ENCODE measurements around the gene NIT1. TPM values are rescaled to one million over a fixed set of nuclear protein-coding genes. Genes with fewer than 3 reads are reported as not detected.

The NIT1 gene
- total RNA-seq, 4 donors from 2014 or later, result 28.3 to 58.2 (median 39.6) TPM

DNA sequence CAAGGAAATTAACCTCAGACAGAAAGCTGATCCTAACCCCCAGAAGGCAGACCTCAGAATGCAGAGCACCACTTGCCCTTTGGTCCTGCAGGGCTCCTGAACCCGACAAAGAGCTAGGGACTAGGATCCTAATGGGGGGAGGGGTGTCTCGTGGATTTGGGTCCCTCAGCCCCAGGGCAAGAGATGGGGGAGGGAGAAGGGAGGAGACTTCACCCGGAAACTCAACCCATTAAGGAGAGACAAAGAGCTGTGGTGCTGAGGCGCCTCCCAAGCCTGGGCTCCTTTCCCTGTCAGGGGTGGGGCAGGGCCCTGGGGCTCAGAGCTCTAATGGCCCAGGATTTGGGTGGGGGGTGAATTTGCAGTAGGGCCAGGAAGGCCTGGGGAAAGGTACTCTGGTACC, 31.4 kb upstream of the NIT1 start:
- no CpG with 5 or more reads among the region's 4 CpGs for WGBS
- peaks cover 67% of the 10 kb centered on the region for H3K4me1 ChIP-seq
- no peaks in the 10 kb centered on the region for H3K27me3 ChIP-seq
- DNase-seq (ENCODE audit: low spot score in 2 of 2), result peak in 1 of 2 donors; percentile 59
- peak overlapping the region; percentile 92 for H3K27ac ChIP-seq
- peak overlapping the region; percentile 45 for H3K4me3 ChIP-seq
- no peaks in the 10 kb centered on the region for H3K36me3 ChIP-seq
- TF ChIP-seq EP300 (IDR thresholded peaks at IDR 0.05) (no peak), POLR2AphosphoS5 (IDR thresholded peaks at IDR 0.05) (no peak), POLR2A (IDR thresholded peaks at IDR 0.05) (no peak)
- TF ChIP-seq, protein P1, sequence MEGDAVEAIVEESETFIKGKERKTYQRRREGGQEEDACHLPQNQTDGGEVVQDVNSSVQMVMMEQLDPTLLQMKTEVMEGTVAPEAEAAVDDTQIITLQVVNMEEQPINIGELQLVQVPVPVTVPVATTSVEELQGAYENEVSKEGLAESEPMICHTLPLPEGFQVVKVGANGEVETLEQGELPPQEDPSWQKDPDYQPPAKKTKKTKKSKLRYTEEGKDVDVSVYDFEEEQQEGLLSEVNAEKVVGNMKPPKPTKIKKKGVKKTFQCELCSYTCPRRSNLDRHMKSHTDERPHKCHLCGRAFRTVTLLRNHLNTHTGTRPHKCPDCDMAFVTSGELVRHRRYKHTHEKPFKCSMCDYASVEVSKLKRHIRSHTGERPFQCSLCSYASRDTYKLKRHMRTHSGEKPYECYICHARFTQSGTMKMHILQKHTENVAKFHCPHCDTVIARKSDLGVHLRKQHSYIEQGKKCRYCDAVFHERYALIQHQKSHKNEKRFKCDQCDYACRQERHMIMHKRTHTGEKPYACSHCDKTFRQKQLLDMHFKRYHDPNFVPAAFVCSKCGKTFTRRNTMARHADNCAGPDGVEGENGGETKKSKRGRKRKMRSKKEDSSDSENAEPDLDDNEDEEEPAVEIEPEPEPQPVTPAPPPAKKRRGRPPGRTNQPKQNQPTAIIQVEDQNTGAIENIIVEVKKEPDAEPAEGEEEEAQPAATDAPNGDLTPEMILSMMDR (IDR thresholded peaks at IDR 0.05), result no peak
- no peaks in the 10 kb centered on the region for H3K9me3 ChIP-seq

DNA sequence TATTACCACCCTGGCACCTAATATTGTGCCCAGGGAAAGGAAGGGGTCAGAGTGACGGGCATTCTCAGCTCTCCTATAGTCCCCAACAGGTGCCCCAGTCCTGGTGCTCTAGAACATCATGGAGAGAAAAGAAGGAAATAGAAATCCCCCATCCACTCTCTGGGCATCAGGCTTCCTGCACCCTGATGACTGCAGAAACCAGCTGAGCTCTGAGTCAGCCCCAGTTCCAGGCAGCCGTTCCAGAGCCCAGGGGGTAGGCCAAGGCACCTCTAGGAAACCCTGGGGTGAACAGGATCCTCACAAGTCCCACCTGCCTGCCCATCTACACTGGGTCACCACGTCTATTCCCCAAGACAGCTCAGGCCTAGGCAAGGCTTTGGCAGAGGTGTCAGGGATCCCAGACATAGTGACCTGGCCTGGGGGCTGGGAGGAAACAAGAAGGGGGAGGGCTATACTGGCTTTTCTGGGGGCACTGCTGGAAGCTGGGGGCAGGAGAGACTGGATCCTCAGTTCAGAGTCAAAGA, 29.3 kb upstream of the NIT1 start:
- Histone ChIP-seq H3K27me3 (no peaks in the 10 kb centered on the region), H3K9me3 (no peaks in the 10 kb centered on the region), H3K36me3 (no peaks in the 10 kb centered on the region), H3K27ac (peak overlapping the region; percentile 92), H3K4me1 (peaks cover 54% of the 10 kb centered on the region), H3K4me3 (peak overlapping the region; percentile 45)
- TF ChIP-seq EP300 (IDR thresholded peaks at IDR 0.05) (no peak), POLR2A (IDR thresholded peaks at IDR 0.05) (no peak), POLR2AphosphoS5 (IDR thresholded peaks at IDR 0.05) (no peak)
- TF ChIP-seq, protein P1 (IDR thresholded peaks at IDR 0.05), result no peak
- WGBS, result 64% methylated on average over 3 of the region's 3 CpGs
- DNase-seq (ENCODE audit: low spot score in 2 of 2), result peak in 1 of 2 donors; percentile 50

DNA sequence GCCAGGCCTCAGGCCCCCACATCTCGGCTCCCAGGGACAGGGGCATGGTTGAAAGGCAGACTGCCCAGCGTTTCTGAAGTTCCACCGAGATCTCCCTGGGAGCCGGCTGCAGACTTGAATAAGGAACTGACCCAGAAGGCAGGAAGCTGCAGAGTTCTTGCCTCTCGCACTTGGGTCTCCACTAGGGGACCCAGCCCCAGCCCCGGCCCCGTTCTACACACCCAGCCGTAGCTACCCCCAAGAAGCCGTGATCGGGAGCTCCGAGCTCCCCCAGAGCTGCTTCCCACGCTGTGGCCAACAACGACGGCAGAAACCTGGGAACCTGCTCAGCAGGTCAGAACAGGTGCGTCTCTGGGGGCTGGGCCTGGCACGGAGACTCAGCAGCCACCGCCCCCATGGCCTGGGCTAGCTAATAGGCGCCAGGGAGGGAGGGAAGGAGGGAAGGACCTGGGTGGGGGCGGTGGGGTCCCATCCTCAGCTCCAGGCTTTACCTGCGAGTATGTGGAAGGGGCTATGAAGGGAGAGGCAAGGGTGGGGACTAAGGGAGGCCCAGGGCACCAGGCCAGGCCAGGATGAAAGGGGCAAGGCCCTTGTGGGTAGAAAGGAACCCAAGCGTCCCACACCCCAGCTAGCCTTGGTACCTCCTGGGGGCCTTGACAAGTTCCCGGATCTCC, 28.5 kb upstream of the NIT1 start, which contains the start of gene NECTIN4:
TSS of gene NECTIN4 (minus strand) at position 308 of the 674 bp plus-strand sequence. CDS start at position 46, 262 bp downstream.
- peak within 1 kb of the TSS; percentile 92 for H3K27ac ChIP-seq
- H3K27me3 ChIP-seq, result no peaks in the 10 kb centered on the region
- peak within 1 kb of the TSS; percentile 45 for H3K4me3 ChIP-seq
- WGBS, result 40% methylated on average over 11 of the region's 22 CpGs
- peak; percentile 73 to 79 for DNase-seq (ENCODE audit: low spot score in 2 of 2)
- TF ChIP-seq POLR2AphosphoS5 (IDR thresholded peaks at IDR 0.05) (peak in 2 of 3 donors; percentile 29 to 75), POLR2A (IDR thresholded peaks at IDR 0.05) (peak in 1 of 2 donors; percentile 24)
- TF ChIP-seq, protein P1 (IDR thresholded peaks at IDR 0.05), result no peak
- peaks cover 46% of the 10 kb centered on the region for H3K4me1 ChIP-seq
- H3K9me3 ChIP-seq, result no peaks in the 10 kb centered on the region
- H3K36me3 ChIP-seq, result no peaks in the 10 kb centered on the region

DNA sequence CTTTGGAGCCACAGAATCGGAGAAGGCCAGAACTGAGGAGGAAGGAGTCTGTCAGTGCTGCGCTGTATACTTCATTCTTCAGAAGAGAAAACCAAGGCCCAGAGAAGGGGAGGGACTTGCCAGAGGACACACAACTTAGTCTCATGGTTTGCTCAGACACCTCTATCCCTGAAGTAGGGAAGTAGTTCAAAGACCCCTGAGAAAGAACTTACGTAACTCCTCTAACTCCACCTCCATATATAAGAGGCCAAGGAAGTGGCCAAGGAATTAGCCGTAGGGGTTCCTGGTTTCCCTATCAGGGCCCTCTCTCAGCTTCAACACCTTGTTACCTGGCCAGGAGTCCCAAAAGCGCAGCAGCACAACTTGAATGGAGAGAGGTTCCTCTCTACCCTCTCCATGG, 28.0 kb upstream of the NIT1 start:
- Histone ChIP-seq H3K4me3 (no peak overlapping the region), H3K9me3 (no peaks in the 10 kb centered on the region), H3K36me3 (no peaks in the 10 kb centered on the region), H3K27me3 (no peaks in the 10 kb centered on the region), H3K4me1 (peaks cover 42% of the 10 kb centered on the region), H3K27ac (peak overlapping the region; percentile 92)
- WGBS, result 79% methylated on average over 5 of the region's 5 CpGs
- TF ChIP-seq POLR2AphosphoS5 (IDR thresholded peaks at IDR 0.05), result no peak
- TF ChIP-seq EP300 (IDR thresholded peaks at IDR 0.05), result no peak
- TF ChIP-seq POLR2A (IDR thresholded peaks at IDR 0.05), result no peak
- TF ChIP-seq, protein P1 (IDR thresholded peaks at IDR 0.05), result no peak
- no peak for DNase-seq (ENCODE audit: low spot score in 2 of 2)

DNA sequence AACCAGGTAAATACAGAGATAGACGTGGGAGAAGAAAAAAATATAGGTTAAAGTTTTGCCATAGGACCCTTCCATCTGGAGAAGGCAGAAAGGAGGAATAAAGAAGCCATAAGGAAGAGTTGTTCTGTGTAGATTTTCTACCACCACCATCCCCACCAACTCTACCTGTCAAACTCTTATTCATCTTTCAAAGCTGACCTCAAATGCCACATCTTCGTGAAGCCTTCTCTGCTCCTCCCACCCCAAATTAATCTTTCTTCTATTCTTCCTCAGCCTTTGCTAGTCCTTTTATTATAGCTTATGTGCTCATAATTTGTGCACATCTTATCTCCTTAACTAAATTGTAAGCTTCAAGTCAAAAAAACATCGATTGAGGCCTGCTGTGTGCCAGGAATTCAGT, 27.3 kb upstream of the NIT1 start:
- Histone ChIP-seq H3K4me1 (peaks cover 37% of the 10 kb centered on the region), H3K27ac (peak overlapping the region; percentile 92), H3K4me3 (no peak overlapping the region), H3K36me3 (no peaks in the 10 kb centered on the region), H3K27me3 (no peaks in the 10 kb centered on the region), H3K9me3 (no peaks in the 10 kb centered on the region)
- no peak for DNase-seq (ENCODE audit: low spot score in 2 of 2)
- 73% methylated on average over 3 of the region's 3 CpGs for WGBS
- no peak for TF ChIP-seq POLR2A (IDR thresholded peaks at IDR 0.05)
- TF ChIP-seq, protein P1 (IDR thresholded peaks at IDR 0.05), result no peak
- no peak for TF ChIP-seq POLR2AphosphoS5 (IDR thresholded peaks at IDR 0.05)
- TF ChIP-seq EP300 (IDR thresholded peaks at IDR 0.05), result no peak

Data from suprapubic skin (tissue), 4 donors.